Adrenal gland (tissue), 5 donors: ENCODE measurements around the gene REST.

Experiments used
- CTCF ChIP-seq, 6 experiments: fragments of 450-650 bp in 4 of 6; fragments of 200-600 bp in 2 of 6; sonication (generic) in 1 of 6; IDR thresholded peaks; 1 replicate in 5 of 6; 2 replicates in 1 of 6; pipeline versions ENCODE4 v1.5.1 to v1.8.0; 2016 to 2021; ENCODE audit warnings: antibody characterized with exemption in 6 of 6, mild to moderate bottlenecking in 2 of 6, moderate library complexity in 1 of 6
- POLR2A ChIP-seq, 2 donors: fragments of 450-650 bp; IDR thresholded peaks; one replicate each; pipeline ENCODE4 v1.6.1; 2017; ENCODE audit warnings: antibody characterized with exemption in 2 of 2, mild to moderate bottlenecking in 2 of 2, moderate library complexity in 1 of 2
- donor health status: DM: no; HTN: no; CAD: no.

DNA sequence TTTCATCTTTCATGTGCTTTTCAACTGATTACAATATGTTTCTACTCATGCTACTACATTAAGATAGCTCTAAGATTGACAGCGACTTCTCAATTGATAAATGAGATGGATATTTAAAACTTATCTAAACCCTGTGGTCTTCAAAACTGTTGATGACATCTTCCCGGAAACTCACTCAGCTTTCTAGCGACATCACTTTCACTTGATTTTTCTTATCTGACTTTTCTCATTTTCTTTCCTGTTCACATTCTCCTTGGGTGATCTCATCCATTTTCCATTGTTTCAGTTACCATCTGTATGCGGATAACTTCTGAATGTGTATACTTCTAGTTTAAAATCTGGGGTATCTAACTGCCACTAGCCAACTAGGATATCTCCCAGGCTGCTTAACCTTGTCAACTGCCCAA lies 74.1 kb downstream of the REST start:
- TF ChIP-seq CTCF (IDR thresholded peaks at IDR 0.05) (no peak), POLR2A (IDR thresholded peaks at IDR 0.05) (no peak)
